Rectal smooth muscle tissue (tissue), 1 donor: ENCODE measurements around the gene RASL11B.
A peak's percentile ranks its signal among the peaks of the same experiment; 100 is the strongest.
"Not testable (repeated sequence)": the region's sequence is repeated elsewhere in the genome, so short reads cannot be mapped to it uniquely, and the experiment has no call there.

Experiments used
- H3K27ac ChIP-seq: one replicate; pipeline ENCODE4 v1.7.0; 2013; ENCODE audit warnings: low read depth, low read length, inconsistent platforms
- H3K27me3 ChIP-seq: one replicate; pipeline ENCODE4 v1.7.0; 2013; ENCODE audit warnings: low read length; ENCODE audit not compliant: control insufficient read depth, insufficient read depth
- H3K36me3 ChIP-seq: one replicate; pipeline ENCODE4 v1.7.0; 2013; ENCODE audit warnings: low read length; ENCODE audit not compliant: control insufficient read depth, insufficient read depth
- H3K4me1 ChIP-seq: one replicate; pipeline ENCODE4 v1.7.0; 2013; ENCODE audit warnings: low read length; ENCODE audit not compliant: control insufficient read depth, insufficient read depth
- H3K4me3 ChIP-seq: one replicate; pipeline ENCODE4 v1.7.0; 2013; ENCODE audit warnings: low read length
- H3K9ac ChIP-seq: one replicate; pipeline ENCODE4 v1.7.0; 2013; ENCODE audit warnings: low read length

Gene RASL11B, protein sequence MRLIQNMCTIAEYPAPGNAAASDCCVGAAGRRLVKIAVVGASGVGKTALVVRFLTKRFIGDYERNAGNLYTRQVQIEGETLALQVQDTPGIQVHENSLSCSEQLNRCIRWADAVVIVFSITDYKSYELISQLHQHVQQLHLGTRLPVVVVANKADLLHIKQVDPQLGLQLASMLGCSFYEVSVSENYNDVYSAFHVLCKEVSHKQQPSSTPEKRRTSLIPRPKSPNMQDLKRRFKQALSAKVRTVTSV

DNA sequence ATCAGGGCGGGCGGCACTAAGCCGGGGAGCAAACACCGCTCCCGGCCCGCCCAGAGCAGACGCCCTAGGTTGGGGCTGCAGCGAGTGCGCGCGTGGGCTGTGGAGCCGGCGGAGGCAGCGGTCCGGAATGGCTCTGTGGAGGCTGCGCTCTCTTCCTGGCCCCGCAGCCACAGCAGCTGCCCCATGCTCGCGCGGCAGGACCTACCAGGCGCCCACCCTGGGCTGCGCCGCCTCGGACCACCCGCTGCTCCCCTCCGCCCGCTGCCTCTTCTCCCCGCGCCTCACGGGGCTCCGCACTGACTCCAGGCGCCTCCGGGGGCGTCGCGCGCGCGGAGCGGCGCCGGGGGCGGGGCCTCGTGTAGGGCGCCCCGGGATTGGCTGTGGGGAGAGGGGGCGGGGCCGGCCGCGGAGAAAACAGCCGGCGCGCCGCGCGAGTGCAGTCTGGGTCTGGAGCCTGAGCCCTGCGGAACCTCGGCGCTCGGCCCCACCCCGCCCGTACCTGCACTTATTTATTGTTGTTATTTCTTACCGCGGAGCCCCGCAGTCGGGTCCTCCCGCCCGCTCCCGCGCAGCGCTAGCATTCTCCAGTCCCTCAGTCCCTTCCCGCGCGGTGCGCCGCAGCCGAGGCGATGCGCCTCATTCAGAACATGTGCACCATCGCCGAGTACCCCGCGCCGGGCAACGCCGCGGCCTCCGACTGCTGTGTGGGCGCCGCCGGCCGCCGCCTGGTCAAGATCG lies at the start of gene RASL11B:
RASL11B (plus strand) TSS at position 439 of the 738 bp plus-strand sequence; CDS start at position 630, 191 bp downstream.
- Histone ChIP-seq H3K36me3 (no peaks in the 10 kb centered on the region), H3K4me1 (peaks cover 6% of the 10 kb centered on the region), H3K27ac (peak within 1 kb of the TSS; percentile 56), H3K4me3 (peak within 1 kb of the TSS; percentile 83), H3K27me3 (peaks cover 4% of the 10 kb centered on the region), H3K9ac (no peak within 1 kb of the TSS)

DNA sequence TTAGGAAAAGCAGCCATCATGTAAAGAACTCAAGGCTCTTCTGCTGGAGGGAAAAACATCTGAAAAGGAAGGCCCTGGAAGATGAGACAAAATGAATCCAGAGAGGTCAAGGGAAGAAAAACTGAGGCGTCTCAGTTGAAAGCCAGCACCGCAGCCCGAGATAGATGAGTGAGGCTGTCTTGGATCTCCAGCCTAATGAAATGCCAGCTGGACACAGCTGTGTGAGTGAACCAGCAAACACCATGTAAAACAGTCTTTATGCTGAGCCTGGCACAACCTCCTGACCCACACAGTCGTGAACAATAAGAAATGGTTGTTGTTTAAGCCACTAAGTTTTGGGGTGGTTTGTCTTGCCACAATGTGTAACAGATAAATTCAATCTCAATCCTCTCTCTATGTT lies 48.6 kb upstream of the RASL11B start:
- no peak overlapping the region for H3K27ac ChIP-seq
- no peaks in the 10 kb centered on the region for H3K4me1 ChIP-seq
- no peak overlapping the region for H3K4me3 ChIP-seq
- no peaks in the 10 kb centered on the region for H3K27me3 ChIP-seq
- no peaks in the 10 kb centered on the region for H3K36me3 ChIP-seq
- no peak overlapping the region for H3K9ac ChIP-seq

DNA sequence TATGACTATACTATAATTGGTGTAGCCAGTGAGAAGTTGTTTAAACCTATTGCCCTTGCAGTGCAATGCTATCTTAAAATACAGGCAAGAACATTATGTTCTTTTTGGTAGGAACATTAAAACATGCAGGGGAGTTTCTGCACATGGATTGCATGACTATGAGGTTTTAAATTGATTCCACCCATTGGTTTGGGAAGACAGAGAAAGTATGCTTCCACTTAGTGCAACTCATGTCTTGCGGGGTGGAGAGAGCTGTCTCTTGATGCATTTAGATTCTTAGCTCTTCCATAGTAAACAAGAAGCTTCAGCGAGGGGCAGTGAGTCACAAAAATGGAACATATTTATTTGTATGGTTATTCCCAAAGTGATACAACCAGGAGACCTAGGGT lies 39.5 kb upstream of the RASL11B start:
- H3K9ac ChIP-seq: no peak overlapping the region
- H3K27ac ChIP-seq: no peak overlapping the region
- H3K4me3 ChIP-seq: no peak overlapping the region

DNA sequence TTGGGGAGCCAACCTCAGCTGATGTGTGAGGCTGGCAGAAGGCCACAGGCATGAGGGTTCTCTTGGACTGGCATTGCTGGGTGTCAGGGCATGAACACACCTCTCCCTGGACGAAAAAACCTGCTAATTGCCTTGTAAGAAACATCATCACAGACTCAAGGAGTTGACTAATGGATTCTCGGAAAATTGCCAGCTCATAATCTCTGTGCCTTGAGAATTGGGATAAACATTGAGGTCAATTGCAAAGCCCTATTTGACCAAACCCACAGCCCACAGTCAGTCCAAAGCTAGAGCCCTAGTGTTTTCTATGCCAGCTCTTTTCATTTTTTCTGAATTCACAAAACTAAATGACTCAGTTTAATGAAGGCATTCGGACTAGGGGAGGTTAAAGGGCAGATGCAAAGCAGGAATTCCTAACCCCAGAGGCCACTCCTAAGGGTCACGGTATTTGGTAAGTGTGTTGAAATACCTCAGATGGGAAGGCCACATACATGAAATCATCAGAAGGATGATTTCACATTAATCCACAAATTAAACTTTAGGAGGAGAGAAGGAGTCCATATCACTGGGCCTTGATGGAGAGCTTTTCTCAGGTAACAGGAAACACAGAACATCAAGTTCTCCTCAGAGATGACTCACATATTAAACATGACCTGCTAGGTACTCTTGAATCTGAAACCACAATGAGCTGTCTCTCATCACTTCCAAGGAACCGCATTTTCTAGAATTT lies 39.0 kb upstream of the RASL11B start:
- no peak overlapping the region for H3K4me3 ChIP-seq
- peaks cover 3% of the 10 kb centered on the region for H3K4me1 ChIP-seq
- no peaks in the 10 kb centered on the region for H3K36me3 ChIP-seq
- H3K9ac ChIP-seq: no peak overlapping the region
- H3K27me3 ChIP-seq: no peaks in the 10 kb centered on the region
- no peak overlapping the region for H3K27ac ChIP-seq

More for the DNA sequence above, 39.5 kb upstream of the RASL11B start:
- Histone ChIP-seq H3K4me1 (peaks cover 3% of the 10 kb centered on the region), H3K27me3 (no peaks in the 10 kb centered on the region), H3K36me3 (no peaks in the 10 kb centered on the region)

DNA sequence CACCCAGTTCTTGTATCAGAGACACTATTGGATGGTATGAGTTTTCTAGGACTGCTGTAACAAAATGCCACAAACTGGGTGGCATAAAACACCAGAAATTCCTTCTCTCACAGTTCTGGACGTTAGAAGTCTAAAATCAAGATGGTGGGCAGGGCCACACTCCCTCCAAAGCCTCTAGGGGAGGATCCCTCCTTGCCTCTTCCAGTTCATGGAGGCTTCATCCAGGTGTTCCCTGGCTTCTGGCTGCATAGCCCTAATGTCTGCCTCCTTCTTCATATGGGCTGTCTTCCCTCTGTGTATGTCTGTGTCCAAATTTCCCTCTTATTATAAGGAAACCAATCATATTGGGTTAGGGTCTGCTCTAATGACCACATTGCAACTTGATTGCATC lies 38.4 kb upstream of the RASL11B start:
- no peak overlapping the region for H3K4me3 ChIP-seq
- H3K4me1 ChIP-seq: peaks cover 3% of the 10 kb centered on the region
- no peak overlapping the region for H3K9ac ChIP-seq
- no peaks in the 10 kb centered on the region for H3K27me3 ChIP-seq
- no peak overlapping the region for H3K27ac ChIP-seq
- H3K36me3 ChIP-seq: no peaks in the 10 kb centered on the region

DNA sequence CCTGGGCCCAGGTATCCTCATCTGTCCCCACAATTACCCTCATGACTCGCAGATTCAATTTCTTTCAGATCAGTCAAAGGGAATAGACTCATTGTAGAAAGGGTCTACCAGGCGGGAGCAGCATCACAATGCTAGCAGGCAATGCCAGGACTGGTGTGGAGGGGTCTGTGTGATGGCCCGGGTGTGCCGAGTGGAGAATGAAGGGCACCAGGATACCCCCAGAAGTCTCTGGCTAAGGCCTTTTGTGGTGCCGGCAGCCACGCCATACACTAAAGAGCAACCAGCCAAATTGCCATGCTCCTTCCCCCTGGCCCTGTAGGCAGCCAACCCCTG lies 37.9 kb upstream of the RASL11B start:
- no peak overlapping the region for H3K4me3 ChIP-seq
- no peaks in the 10 kb centered on the region for H3K36me3 ChIP-seq
- H3K9ac ChIP-seq: no peak overlapping the region
- H3K27me3 ChIP-seq: no peaks in the 10 kb centered on the region
- no peak overlapping the region for H3K27ac ChIP-seq
- H3K4me1 ChIP-seq: peaks cover 3% of the 10 kb centered on the region

DNA sequence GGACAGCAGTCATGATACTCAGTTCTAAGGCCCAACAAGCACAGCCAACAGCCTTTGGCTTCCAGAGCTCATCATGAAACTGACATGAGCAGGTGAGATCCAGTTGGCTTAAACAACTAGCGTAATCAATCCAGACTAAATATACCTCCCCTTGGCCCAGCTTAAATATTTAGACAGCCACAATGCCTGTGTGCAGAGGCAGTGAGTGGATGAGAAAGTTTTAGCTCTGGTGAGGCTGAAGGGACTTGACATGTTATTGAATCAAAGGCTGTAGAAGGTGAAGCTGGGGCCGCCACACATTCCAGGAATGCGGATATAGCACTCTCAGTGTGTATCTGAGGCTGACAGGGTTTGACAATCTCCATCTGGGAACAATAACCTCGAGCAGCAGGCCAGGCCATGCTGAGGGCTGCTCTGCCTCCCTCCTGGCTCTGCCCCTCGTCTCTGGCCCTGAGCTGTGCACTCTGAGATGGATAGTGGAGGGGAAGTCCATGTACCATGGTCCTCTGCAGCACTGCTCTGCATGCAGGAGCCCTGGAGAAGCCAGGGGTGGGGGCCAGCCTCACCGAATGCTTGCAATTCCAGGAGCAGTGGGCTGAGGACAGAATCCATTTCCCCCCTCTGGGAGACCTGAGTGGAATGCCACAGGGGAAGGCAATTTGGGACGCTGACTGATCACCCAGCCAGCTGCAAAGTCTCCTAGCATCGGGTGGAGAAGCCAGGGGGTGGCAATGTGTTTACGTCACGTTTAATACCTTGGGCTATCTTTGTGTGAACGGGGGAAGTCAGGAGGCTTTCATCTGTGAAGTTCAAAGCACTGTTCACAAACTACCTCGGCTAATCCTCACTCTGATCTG lies 37.3 kb upstream of the RASL11B start:
- Histone ChIP-seq H3K27me3 (no peaks in the 10 kb centered on the region), H3K4me1 (peaks cover 3% of the 10 kb centered on the region), H3K9ac (no peak overlapping the region), H3K27ac (no peak overlapping the region), H3K36me3 (no peaks in the 10 kb centered on the region), H3K4me3 (no peak overlapping the region)

DNA sequence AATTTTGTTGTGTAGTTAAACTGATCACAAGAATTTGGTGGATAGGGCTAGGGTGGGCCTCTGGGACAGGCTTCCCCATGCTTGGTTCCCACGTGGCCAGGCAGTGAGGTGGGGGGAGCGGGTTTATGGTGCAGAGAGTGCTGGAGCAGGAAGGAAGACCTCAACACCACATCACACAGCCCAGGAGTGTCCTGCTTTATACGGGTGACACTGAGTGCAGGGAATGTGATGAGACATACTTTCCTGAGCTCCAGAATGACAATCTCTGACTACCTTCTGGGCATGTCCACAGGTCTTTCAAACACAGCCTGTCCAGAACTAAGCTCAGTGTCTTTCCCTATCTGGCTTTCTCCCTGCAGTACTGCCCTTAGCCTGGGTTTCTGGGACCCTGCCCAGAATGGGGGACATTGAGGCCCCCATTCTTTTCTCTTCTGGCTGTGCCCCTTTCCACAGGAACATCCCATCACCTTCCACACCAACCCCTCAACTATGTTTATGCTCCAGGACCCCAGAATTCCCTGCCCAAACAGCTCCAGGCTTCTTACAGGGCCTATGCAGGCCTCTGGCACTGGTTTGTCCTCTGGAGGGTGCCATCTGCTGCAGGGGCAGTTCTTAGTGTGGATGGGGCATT lies 36.5 kb upstream of the RASL11B start:
- Histone ChIP-seq H3K4me1 (peaks cover 3% of the 10 kb centered on the region), H3K27ac (no peak overlapping the region), H3K9ac (no peak overlapping the region), H3K36me3 (no peaks in the 10 kb centered on the region), H3K27me3 (no peaks in the 10 kb centered on the region), H3K4me3 (no peak overlapping the region)

DNA sequence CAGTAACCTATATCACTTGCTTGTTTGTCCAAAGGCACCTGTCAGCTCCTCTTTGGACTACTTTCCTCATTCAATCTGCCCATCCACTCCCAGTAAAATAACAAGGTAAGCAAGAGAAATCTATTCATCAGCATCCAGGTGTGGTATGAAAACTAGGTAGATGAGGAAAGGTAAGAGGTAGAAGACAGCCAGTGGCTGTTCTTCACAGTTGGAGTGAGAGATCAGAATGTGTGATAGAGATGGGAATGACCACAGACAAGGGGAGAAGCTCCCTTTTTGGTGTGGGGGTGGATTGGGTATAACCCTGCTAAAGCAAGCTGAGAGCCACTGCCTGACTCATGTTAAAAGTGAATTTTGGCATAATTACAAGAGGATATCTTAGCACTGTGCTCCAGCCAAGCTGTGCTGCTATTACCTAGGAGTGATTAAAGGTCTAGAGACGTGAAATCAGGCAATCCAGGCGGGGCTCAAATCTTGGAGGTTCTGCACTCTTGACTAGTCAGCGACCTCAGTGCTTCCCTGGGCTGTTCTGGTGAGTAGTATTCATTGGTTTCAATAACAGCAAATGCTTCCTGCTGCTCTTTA lies 28.1 kb upstream of the RASL11B start:
- Histone ChIP-seq H3K4me1 (no peaks in the 10 kb centered on the region), H3K9ac (no peak overlapping the region), H3K36me3 (no peaks in the 10 kb centered on the region), H3K27me3 (no peaks in the 10 kb centered on the region), H3K27ac (no peak overlapping the region), H3K4me3 (no peak overlapping the region)

DNA sequence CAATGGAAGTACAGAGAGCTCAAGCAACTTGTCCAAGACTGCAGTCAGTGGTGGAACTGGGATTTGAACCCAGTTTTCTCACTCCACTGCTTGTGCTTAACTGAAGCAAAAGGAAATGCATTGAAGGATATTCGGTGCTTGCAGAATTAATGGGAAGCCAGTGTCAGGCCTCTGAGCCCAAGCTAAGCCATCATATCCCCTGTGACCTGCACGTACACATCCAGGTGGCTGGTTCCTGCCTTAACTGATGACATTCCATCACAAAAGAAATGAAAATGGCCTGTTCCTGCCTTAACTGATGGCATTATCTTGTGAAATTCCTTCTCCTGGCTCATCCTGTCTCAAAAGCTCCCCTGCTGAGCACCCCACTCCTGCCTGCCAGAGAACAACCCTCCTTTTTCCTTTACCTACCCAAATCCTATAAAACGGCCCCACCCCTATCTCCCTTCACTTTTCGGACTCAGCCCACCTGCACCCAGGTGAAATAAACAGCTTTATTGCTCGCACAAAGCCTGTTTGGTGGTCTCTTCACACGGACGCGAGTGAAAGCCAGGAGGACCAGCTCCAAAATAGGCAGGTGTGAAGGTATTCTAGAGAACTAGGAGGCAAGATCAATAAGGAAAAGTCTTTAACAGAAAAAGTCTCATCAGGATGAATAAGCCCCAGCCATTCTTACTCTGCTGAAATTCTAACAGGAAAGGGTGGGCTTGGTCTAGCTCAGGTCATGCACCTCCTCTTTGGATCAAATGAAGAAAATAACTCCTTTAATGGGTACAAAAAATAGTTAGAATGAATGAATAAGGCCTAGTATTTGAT lies 27.3 kb upstream of the RASL11B start:
- H3K9ac ChIP-seq, H3K4me1 ChIP-seq, H3K27me3 ChIP-seq, H3K27ac ChIP-seq, H3K4me3 ChIP-seq, H3K36me3 ChIP-seq: not testable (repeated sequence)

DNA sequence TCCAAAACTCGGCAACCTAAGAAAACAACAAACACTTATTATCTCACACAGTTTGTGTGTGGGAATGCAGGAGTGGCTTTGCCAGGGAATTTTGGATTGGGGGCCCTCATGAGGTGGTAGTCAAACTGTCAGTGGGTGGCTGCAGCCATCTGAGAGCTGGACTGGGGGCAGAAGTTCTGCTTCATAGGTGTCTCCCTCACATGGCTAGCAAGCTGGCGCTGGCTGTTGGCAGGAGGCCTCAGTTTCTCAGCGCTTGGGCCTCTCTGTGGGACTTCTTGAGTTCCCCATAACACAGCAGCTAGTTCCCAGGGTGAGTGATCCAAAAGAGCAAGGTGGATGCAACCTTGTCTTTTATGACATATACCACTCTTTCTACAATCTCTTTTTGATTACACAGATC lies 26.0 kb upstream of the RASL11B start:
- Histone ChIP-seq H3K4me1 (no peaks in the 10 kb centered on the region), H3K9ac (no peak overlapping the region)

More for the DNA sequence above, 26.0 kb upstream of the RASL11B start:
- Histone ChIP-seq H3K36me3 (no peaks in the 10 kb centered on the region), H3K4me3 (no peak overlapping the region), H3K27me3 (no peaks in the 10 kb centered on the region), H3K27ac (no peak overlapping the region)
